ENCODE data around the gene UBC.

DNA sequence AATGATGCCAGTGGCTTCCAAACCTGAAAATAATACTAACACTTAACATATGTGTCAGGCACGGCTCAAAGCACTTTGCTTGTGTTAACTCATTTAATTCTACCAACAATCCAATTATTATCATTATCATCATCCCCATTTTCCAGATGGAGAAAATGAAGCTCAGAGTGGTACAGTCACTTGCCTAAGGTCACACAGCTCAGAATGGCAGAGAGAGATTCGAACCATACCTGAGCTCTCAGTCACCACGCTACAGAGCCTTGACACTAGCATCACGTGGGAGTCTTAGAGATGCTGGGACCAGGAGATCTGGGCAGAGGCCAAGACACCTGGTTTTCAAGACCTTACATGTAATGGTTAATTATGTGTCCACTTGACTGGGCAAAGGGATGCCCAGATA lies 40.3 kb upstream of the UBC start:
- TF ChIP-seq, protein P1, sequence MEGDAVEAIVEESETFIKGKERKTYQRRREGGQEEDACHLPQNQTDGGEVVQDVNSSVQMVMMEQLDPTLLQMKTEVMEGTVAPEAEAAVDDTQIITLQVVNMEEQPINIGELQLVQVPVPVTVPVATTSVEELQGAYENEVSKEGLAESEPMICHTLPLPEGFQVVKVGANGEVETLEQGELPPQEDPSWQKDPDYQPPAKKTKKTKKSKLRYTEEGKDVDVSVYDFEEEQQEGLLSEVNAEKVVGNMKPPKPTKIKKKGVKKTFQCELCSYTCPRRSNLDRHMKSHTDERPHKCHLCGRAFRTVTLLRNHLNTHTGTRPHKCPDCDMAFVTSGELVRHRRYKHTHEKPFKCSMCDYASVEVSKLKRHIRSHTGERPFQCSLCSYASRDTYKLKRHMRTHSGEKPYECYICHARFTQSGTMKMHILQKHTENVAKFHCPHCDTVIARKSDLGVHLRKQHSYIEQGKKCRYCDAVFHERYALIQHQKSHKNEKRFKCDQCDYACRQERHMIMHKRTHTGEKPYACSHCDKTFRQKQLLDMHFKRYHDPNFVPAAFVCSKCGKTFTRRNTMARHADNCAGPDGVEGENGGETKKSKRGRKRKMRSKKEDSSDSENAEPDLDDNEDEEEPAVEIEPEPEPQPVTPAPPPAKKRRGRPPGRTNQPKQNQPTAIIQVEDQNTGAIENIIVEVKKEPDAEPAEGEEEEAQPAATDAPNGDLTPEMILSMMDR (conservative IDR thresholded peaks at IDR 0.05 in 1 of 2, IDR thresholded peaks at IDR 0.05 in 1 of 2; ENCODE audit: low read depth in 1 of 2, low read length in 2 of 2), result no peak
- TF ChIP-seq EZH2 (IDR thresholded peaks at IDR 0.05; ENCODE audit: low read length, missing control alignments), result no peak
